MV-4-11 (cell line): Measurements from ENCODE around the gene CRYGA.

Experiments used
- DNase-seq: peaks from one replicate; lab custom pipeline; 2025; lab: John Stamatoyannopoulos, UW

CRYGA gene

GRCh38 chr2:208163489-208163888 lies at the start of gene CRYGA:
CRYGA (minus strand) TSS chr2:208163589; CDS start chr2:208163556, 33 bp downstream.
- no peak for DNase-seq

GRCh38 chr2:208210688-208211451 lies 47.5 kb upstream of the CRYGA start:
- no peak for DNase-seq

- DNase-seq, result no peak
Measured at GRCh38 chr2:208208335-208209085, 45.1 kb upstream of the CRYGA start.

- no peak for DNase-seq
Measured at GRCh38 chr2:208207769-208208168, 44.4 kb upstream of the CRYGA start.

GRCh38 chr2:208204166-208204565 lies 40.8 kb upstream of the CRYGA start:
- no peak for DNase-seq

- no peak for DNase-seq
Measured at GRCh38 chr2:208195531-208195930, 32.1 kb upstream of the CRYGA start.

- no peak for DNase-seq
Measured at GRCh38 chr2:208192611-208193236, 29.3 kb upstream of the CRYGA start.

GRCh38 chr2:208189810-208190503 lies 26.6 kb upstream of the CRYGA start, which contains the start of gene C2orf80:
C2orf80 (minus strand) TSS chr2:208190030; CDS start chr2:208186986, 3,044 bp downstream.
- no peak for DNase-seq

GRCh38 chr2:208189069-208189809 lies 25.9 kb upstream of the CRYGA start:
- no peak for DNase-seq

- DNase-seq, result no peak
Measured at GRCh38 chr2:208186893-208187292, 23.5 kb upstream of the CRYGA start.

- no peak for DNase-seq
Measured at GRCh38 chr2:208186465-208186864, 23.1 kb upstream of the CRYGA start.

GRCh38 chr2:208183972-208184705 lies 20.8 kb upstream of the CRYGA start:
- DNase-seq, result peak; percentile 37

- no peak for DNase-seq
Measured at GRCh38 chr2:208183526-208183925, 20.1 kb upstream of the CRYGA start.

GRCh38 chr2:208182835-208183234 lies 19.4 kb upstream of the CRYGA start:
- peak; percentile 12 for DNase-seq

- DNase-seq, result no peak
Measured at GRCh38 chr2:208179028-208179609, 15.7 kb upstream of the CRYGA start.

- DNase-seq, result no peak
Measured at GRCh38 chr2:208175840-208176153, 12.4 kb upstream of the CRYGA start.

- DNase-seq, result peak; percentile 79
Measured at GRCh38 chr2:208175069-208175839, 11.9 kb upstream of the CRYGA start.

GRCh38 chr2:208174144-208174543 lies 10.8 kb upstream of the CRYGA start:
- no peak for DNase-seq

GRCh38 chr2:208172125-208172524 lies 8.7 kb upstream of the CRYGA start:
- peak; percentile 86 for DNase-seq
